ENCODE results near the gene DOCK2.
"Not testable (repeated sequence)": the region's sequence is repeated elsewhere in the genome, so short reads cannot be mapped to it uniquely, and the experiment has no call there.

Gene DOCK2

GRCh38 chr5:169781420-169782345 is 144.6 kb downstream of the DOCK2 start:
- H3K4me3 ChIP-seq (ENCODE audit: low read depth, low read length) = no peak overlapping the region

GRCh38 chr5:169785771-169786618 is 148.9 kb downstream of the DOCK2 start:
- H3K4me3 ChIP-seq (ENCODE audit: low read depth, low read length) = no peak overlapping the region

- H3K4me3 ChIP-seq (ENCODE audit: low read depth, low read length) = no peak overlapping the region
Observed at GRCh38 chr5:169788168-169788567, 151.1 kb downstream of the DOCK2 start.

GRCh38 chr5:169789417-169789940 is 152.4 kb downstream of the DOCK2 start:
- H3K4me3 ChIP-seq (ENCODE audit: low read depth, low read length) = no peak overlapping the region

- no peak overlapping the region for H3K4me3 ChIP-seq (ENCODE audit: low read depth, low read length)
Observed at GRCh38 chr5:169791251-169791650, 154.2 kb downstream of the DOCK2 start.

- H3K4me3 ChIP-seq (ENCODE audit: low read depth, low read length) = no peak overlapping the region
Observed at GRCh38 chr5:169795338-169795737, 158.3 kb downstream of the DOCK2 start.

- no peak overlapping the region for H3K4me3 ChIP-seq (ENCODE audit: low read depth, low read length)
Observed at GRCh38 chr5:169796731-169797130, 159.7 kb downstream of the DOCK2 start.

- H3K4me3 ChIP-seq (ENCODE audit: low read depth, low read length) = no peak overlapping the region
Observed at GRCh38 chr5:169797577-169797976, 160.5 kb downstream of the DOCK2 start.

- no peak overlapping the region for H3K4me3 ChIP-seq (ENCODE audit: low read depth, low read length)
Observed at GRCh38 chr5:169798438-169798837, 161.4 kb downstream of the DOCK2 start.

- no peak overlapping the region for H3K4me3 ChIP-seq (ENCODE audit: low read depth, low read length)
Observed at GRCh38 chr5:169798906-169799660, 162.0 kb downstream of the DOCK2 start.

- H3K4me3 ChIP-seq (ENCODE audit: low read depth, low read length) = no peak overlapping the region
Observed at GRCh38 chr5:169801324-169801777, 164.3 kb downstream of the DOCK2 start.

- no peak overlapping the region for H3K4me3 ChIP-seq (ENCODE audit: low read depth, low read length)
Observed at GRCh38 chr5:169801781-169802180, 164.7 kb downstream of the DOCK2 start.

GRCh38 chr5:169803077-169803981 is 166.3 kb downstream of the DOCK2 start:
- H3K4me3 ChIP-seq (ENCODE audit: low read depth, low read length) = no peak overlapping the region

- no peak overlapping the region for H3K4me3 ChIP-seq (ENCODE audit: low read depth, low read length)
Observed at GRCh38 chr5:169804861-169805260, 167.8 kb downstream of the DOCK2 start.

- no peak overlapping the region for H3K4me3 ChIP-seq (ENCODE audit: low read depth, low read length)
Observed at GRCh38 chr5:169805527-169805934, 168.5 kb downstream of the DOCK2 start.

GRCh38 chr5:169805937-169806700 is 169.0 kb downstream of the DOCK2 start:
- no peak overlapping the region for H3K4me3 ChIP-seq (ENCODE audit: low read depth, low read length)

GRCh38 chr5:169808118-169808581 is 171.1 kb downstream of the DOCK2 start:
- no peak overlapping the region for H3K4me3 ChIP-seq (ENCODE audit: low read depth, low read length)

GRCh38 chr5:169808880-169809279 is 171.8 kb downstream of the DOCK2 start:
- H3K4me3 ChIP-seq (ENCODE audit: low read depth, low read length) = not testable (repeated sequence)

- H3K4me3 ChIP-seq (ENCODE audit: low read depth, low read length) = no peak overlapping the region
Observed at GRCh38 chr5:169809281-169809680, 172.2 kb downstream of the DOCK2 start.

Measured in iPS-11a (cell line).